ENCODE measurements around the gene MED10. TPM values are rescaled to one million over a fixed set of nuclear protein-coding genes. Genes with fewer than 3 reads are reported as not detected.

Gene MED10
- total and polyA plus RNA-seq, 4 donors = 29.0 to 54.1 (median 39.1) TPM

DNA sequence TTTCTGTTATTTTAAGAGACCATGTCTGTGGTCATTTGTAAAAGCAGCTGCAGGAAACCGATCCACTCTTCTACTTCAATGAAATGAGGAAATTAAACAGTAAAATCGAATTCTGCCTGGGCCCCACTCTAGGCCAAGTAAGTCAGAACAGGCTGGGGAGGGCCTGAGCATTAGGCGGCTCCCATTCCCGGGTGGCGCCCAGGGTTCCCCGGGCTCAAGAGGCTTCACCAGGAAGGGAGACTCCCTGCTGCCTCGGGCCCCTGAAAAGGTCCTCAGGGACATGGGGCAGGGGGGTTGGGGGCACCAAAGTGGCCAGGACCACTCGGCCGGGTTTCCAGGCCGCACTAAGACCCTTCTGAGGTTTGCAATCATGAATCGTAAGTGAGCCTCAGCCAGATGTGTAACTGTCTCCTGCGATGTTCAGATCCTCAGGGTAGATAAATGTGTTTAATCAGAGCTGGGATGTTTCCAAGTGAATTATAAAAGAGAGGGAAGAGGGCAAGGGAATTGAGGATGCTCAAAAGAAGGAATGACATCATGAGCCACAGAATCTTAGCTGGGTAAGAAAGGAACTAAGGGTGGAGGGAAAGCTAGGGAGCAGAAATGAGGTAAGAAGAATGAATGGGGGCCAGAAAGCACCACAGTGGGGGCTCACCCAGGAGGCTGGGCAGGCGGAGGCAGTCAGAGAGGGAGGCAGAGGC, 24.6 kb downstream of the MED10 start:
- no peaks in the 10 kb centered on the region for H3K9me3 ChIP-seq (ENCODE audit: control insufficient read depth, low read length)
- intact Hi-C loops (cut with DNase I) = no loop called here
- no peak for ATAC-seq (ENCODE audit: low FRiP score)
- DNase-seq = no peak
- no peaks in the 10 kb centered on the region for H3K36me3 ChIP-seq (ENCODE audit: control insufficient read depth in 1 of 2, insufficient read depth in 2 of 2, low read length in 1 of 2)
- no peaks in the 10 kb centered on the region for H3K27me3 ChIP-seq (ENCODE audit: control insufficient read depth in 1 of 2, insufficient read depth in 2 of 2, low read length in 1 of 2)
- no peak overlapping the region for H3K4me3 ChIP-seq (ENCODE audit: low read length in 2 of 2)
- WGBS, 2 donors = 90 to 92% methylated on average over 13 of the region's 13 CpGs
- no peak overlapping the region for H3K27ac ChIP-seq (ENCODE audit: low read depth in 1 of 2, low read length in 2 of 2)
- H3K4me1 ChIP-seq (ENCODE audit: control insufficient read depth in 1 of 2, insufficient read depth in 2 of 2, low read length in 2 of 2) = no peaks in the 10 kb centered on the region

DNA sequence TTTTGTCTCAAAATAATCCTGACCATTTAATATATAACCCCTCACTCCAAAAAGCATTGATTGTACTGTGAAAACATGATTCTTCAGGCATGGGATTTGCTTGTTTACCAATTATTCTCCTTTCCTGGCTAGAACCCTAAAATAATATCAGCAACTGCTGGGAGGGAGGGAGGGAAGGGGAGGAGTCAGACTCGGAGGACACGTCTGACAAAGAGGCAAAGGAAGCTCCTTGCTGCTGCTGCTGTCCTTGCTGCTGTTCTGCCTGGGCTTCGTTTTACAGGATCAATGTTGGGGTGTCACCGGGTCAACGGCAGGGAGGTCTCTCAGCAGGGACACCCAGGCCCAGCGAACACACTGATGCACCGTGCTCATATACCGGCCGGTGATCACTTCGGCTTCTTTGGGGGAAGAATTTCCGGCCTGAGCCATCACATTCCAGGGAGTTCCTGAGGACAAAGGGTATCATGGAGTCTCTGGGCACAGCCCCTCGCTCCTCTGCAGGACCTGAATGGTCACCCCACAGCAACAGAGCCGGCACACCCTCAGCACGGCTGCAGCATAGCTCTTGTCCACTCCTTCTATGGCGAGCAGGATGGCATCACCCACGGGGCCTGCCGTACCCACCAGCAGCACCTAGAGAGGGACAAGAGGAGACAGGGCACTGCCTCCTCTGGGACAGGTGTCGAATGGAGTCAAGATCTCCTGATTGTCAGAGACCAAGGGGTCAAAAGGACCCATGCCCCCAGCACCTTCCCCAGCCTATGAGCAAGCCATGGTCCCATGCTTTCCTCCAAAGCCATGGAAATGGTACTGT, 27.9 kb downstream of the MED10 start:
- H3K4me1 ChIP-seq (ENCODE audit: control insufficient read depth in 1 of 2, insufficient read depth in 2 of 2, low read length in 2 of 2) = no peaks in the 10 kb centered on the region
- 76% methylated on average over 18 of the region's 18 CpGs for WGBS, 2 donors
- intact Hi-C loops (cut with DNase I) = no loop called here
- no peaks in the 10 kb centered on the region for H3K9me3 ChIP-seq (ENCODE audit: control insufficient read depth, low read length)
- no peak overlapping the region for H3K27ac ChIP-seq (ENCODE audit: low read depth in 1 of 2, low read length in 2 of 2)
- no peaks in the 10 kb centered on the region for H3K36me3 ChIP-seq (ENCODE audit: control insufficient read depth in 1 of 2, insufficient read depth in 2 of 2, low read length in 1 of 2)
- ATAC-seq (ENCODE audit: low FRiP score) = no peak
- H3K27me3 ChIP-seq (ENCODE audit: control insufficient read depth in 1 of 2, insufficient read depth in 2 of 2, low read length in 1 of 2) = no peaks in the 10 kb centered on the region
- no peak for DNase-seq
- H3K4me3 ChIP-seq (ENCODE audit: low read length in 2 of 2) = no peak overlapping the region

DNA sequence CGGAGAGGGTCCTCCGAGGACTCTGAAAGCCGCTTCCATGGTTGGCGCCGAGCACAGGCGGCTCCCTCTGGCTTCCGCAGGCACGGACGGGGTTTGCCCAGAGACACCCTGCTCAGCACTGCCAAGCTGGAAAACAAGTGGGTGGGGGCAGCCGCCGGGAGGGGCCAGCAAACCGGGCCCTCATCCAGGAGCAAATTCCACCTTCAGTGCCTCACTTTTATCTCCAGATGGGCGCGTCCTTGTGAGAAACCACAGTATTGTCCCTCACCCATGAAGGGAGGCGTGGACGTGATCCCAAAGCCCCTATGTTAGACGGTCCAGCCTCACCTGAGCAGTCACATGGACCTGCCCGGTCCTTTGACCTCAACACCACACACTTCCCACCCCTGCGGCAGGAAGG, 29.0 kb downstream of the MED10 start:
- intact Hi-C loops (cut with DNase I) = no loop called here
- Histone ChIP-seq H3K27ac (ENCODE audit: low read depth in 1 of 2, low read length in 2 of 2) (no peak overlapping the region), H3K27me3 (ENCODE audit: control insufficient read depth in 1 of 2, insufficient read depth in 2 of 2, low read length in 1 of 2) (no peaks in the 10 kb centered on the region), H3K4me1 (ENCODE audit: control insufficient read depth in 1 of 2, insufficient read depth in 2 of 2, low read length in 2 of 2) (no peaks in the 10 kb centered on the region), H3K9me3 (ENCODE audit: control insufficient read depth, low read length) (no peaks in the 10 kb centered on the region), H3K4me3 (ENCODE audit: low read length in 2 of 2) (no peak overlapping the region), H3K36me3 (ENCODE audit: control insufficient read depth in 1 of 2, insufficient read depth in 2 of 2, low read length in 1 of 2) (no peaks in the 10 kb centered on the region)
- 82 to 85% methylated on average over 19 of the region's 19 CpGs for WGBS, 2 donors
- no peak for ATAC-seq (ENCODE audit: low FRiP score)
- DNase-seq = no peak

DNA sequence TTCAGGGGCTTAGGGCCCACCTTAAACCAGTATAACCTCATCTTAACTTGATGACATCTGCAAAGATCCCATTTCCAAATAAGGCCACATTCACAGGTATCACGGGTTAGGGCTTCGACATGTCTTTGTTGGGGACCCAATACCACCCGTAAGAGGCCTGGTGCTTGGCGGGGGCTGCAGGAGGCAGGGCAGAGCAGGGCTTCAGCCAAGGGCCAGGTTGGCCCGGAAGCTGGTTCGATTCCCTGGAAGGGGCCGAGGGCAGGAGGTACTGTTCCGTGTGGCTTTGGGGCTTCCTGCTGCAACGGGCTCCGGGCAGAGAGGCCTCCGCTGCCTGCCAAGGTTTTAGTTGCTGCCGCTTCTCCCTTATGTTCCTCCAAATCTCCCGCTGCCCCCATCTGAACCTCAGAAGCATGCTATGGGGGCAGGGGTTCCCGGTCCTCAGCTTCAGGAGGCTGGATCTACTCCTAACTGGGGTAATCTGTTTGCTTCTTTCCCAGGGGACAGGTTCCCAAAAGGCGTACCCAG, 29.8 kb downstream of the MED10 start:
- WGBS, 2 donors = 89 to 92% methylated on average over 15 of the region's 15 CpGs
- ATAC-seq (ENCODE audit: low FRiP score) (no peak), DNase-seq (no peak)
- Histone ChIP-seq H3K4me3 (ENCODE audit: low read length in 2 of 2) (no peak overlapping the region), H3K36me3 (ENCODE audit: control insufficient read depth in 1 of 2, insufficient read depth in 2 of 2, low read length in 1 of 2) (no peaks in the 10 kb centered on the region), H3K4me1 (ENCODE audit: control insufficient read depth in 1 of 2, insufficient read depth in 2 of 2, low read length in 2 of 2) (no peaks in the 10 kb centered on the region), H3K9me3 (ENCODE audit: control insufficient read depth, low read length) (no peaks in the 10 kb centered on the region), H3K27me3 (ENCODE audit: control insufficient read depth in 1 of 2, insufficient read depth in 2 of 2, low read length in 1 of 2) (no peaks in the 10 kb centered on the region), H3K27ac (ENCODE audit: low read depth in 1 of 2, low read length in 2 of 2) (no peak overlapping the region)
- intact Hi-C loops (cut with DNase I) = no loop called here

DNA sequence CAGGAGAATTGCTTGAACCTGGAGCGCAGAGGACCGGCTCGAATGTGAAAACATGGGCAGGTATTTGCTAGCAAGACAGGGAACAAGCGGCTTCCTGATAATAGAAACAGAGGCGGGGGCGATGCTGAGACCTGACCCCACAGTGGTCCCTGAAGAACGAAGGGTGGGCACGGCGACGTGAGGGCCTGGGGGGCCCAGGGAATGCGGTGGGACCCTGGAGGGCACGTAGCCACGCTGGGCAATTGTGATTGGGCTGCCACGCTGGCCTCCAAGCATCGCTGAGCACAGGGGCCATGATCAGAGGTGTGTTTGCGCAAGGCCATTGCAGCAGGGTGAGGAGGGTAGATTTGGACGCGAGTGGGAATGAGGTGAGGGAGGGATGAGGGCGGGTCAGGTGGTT, 30.7 kb downstream of the MED10 start:
- DNase-seq (no peak), ATAC-seq (ENCODE audit: low FRiP score) (no peak)
- intact Hi-C loops (cut with DNase I) = no loop called here
- H3K36me3 ChIP-seq (ENCODE audit: control insufficient read depth in 1 of 2, insufficient read depth in 2 of 2, low read length in 1 of 2) = no peaks in the 10 kb centered on the region
- H3K4me1 ChIP-seq (ENCODE audit: control insufficient read depth in 1 of 2, insufficient read depth in 2 of 2, low read length in 2 of 2) = no peaks in the 10 kb centered on the region
- 90 to 96% methylated on average over 19 of the region's 19 CpGs for WGBS, 2 donors
- no peak overlapping the region for H3K4me3 ChIP-seq (ENCODE audit: low read length in 2 of 2)
- no peaks in the 10 kb centered on the region for H3K27me3 ChIP-seq (ENCODE audit: control insufficient read depth in 1 of 2, insufficient read depth in 2 of 2, low read length in 1 of 2)
- H3K27ac ChIP-seq (ENCODE audit: low read depth in 1 of 2, low read length in 2 of 2) = no peak overlapping the region
- no peaks in the 10 kb centered on the region for H3K9me3 ChIP-seq (ENCODE audit: control insufficient read depth, low read length)

DNA sequence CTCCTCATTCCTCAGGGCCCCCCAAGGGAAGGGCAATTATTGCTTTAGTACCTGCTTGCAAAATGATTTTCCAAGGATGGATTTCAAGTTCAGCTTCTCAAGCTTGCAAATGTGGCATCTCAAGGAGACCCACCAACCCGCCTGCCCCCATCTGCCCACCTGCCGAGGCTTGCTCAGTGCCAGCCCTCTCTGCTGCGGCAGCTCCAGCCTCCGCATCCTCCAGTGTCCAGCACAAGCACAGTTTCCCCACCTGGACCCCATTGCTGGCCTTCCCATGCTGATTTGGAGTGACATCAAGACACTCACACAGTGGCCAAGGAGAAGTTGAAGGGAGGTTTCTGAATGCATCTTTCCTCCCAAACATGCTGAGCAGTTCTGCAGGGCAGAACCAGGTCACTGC, 31.2 kb downstream of the MED10 start:
- no peaks in the 10 kb centered on the region for H3K36me3 ChIP-seq (ENCODE audit: control insufficient read depth in 1 of 2, insufficient read depth in 2 of 2, low read length in 1 of 2)
- intact Hi-C loops (cut with DNase I) = no loop called here
- no peak overlapping the region for H3K27ac ChIP-seq (ENCODE audit: low read depth in 1 of 2, low read length in 2 of 2)
- no peaks in the 10 kb centered on the region for H3K4me1 ChIP-seq (ENCODE audit: control insufficient read depth in 1 of 2, insufficient read depth in 2 of 2, low read length in 2 of 2)
- H3K27me3 ChIP-seq (ENCODE audit: control insufficient read depth in 1 of 2, insufficient read depth in 2 of 2, low read length in 1 of 2) = no peaks in the 10 kb centered on the region
- no peaks in the 10 kb centered on the region for H3K9me3 ChIP-seq (ENCODE audit: control insufficient read depth, low read length)
- no peak overlapping the region for H3K4me3 ChIP-seq (ENCODE audit: low read length in 2 of 2)
- no peak for ATAC-seq (ENCODE audit: low FRiP score)
- WGBS, 2 donors = 93 to 94% methylated on average over 4 of the region's 4 CpGs
- DNase-seq = no peak

DNA sequence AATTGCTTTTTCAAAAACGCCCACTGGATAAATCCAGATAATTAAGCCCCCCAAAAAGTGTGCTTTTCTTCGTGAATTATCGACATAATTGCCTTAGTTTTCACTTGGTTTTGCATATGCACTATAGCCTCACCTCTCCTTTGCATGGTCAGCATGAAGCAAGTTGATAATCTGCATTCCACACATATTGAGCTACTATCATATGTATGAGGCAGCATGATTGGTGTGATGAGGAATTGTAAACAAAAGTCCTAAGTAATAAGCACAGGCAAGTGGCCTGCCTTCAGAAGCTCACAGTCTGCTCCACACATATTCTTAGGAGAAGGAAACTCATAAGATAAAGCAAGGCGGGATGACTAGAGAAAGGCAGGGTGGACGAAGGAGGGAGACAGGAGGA, 33.8 kb downstream of the MED10 start:
- no peak for DNase-seq
- no peaks in the 10 kb centered on the region for H3K9me3 ChIP-seq (ENCODE audit: control insufficient read depth, low read length)
- no peaks in the 10 kb centered on the region for H3K36me3 ChIP-seq (ENCODE audit: control insufficient read depth in 1 of 2, insufficient read depth in 2 of 2, low read length in 1 of 2)
- 73 to 83% methylated on average over 5 of the region's 5 CpGs for WGBS, 2 donors
- H3K27me3 ChIP-seq (ENCODE audit: control insufficient read depth in 1 of 2, insufficient read depth in 2 of 2, low read length in 1 of 2) = no peaks in the 10 kb centered on the region
- intact Hi-C loops (cut with DNase I) = no loop called here
- H3K27ac ChIP-seq (ENCODE audit: low read depth in 1 of 2, low read length in 2 of 2) = no peak overlapping the region
- no peak for ATAC-seq (ENCODE audit: low FRiP score)
- H3K4me3 ChIP-seq (ENCODE audit: low read length in 2 of 2) = no peak overlapping the region
- H3K4me1 ChIP-seq (ENCODE audit: control insufficient read depth in 1 of 2, insufficient read depth in 2 of 2, low read length in 2 of 2) = no peaks in the 10 kb centered on the region

- no peak for ATAC-seq (ENCODE audit: low FRiP score)
- DNase-seq = no peak
- H3K4me1 ChIP-seq (ENCODE audit: control insufficient read depth in 1 of 2, insufficient read depth in 2 of 2, low read length in 2 of 2) = no peaks in the 10 kb centered on the region
- H3K9me3 ChIP-seq (ENCODE audit: control insufficient read depth, low read length) = no peaks in the 10 kb centered on the region
- H3K27ac ChIP-seq (ENCODE audit: low read depth in 1 of 2, low read length in 2 of 2) = no peak overlapping the region
- intact Hi-C loops (cut with DNase I) = no loop called here
- H3K27me3 ChIP-seq (ENCODE audit: control insufficient read depth in 1 of 2, insufficient read depth in 2 of 2, low read length in 1 of 2) = no peaks in the 10 kb centered on the region
- no peaks in the 10 kb centered on the region for H3K36me3 ChIP-seq (ENCODE audit: control insufficient read depth in 1 of 2, insufficient read depth in 2 of 2, low read length in 1 of 2)
- no peak overlapping the region for H3K4me3 ChIP-seq (ENCODE audit: low read length in 2 of 2)
- WGBS, 2 donors = 84% methylated on average over 11 of the region's 11 CpGs
Observed at GRCh38 chr5:6343951-6344592, 34.3 kb downstream of the MED10 start.
